NCI-H2081 treated with DMSO at 0.1 percent for 48 hours (cell line): ENCODE data around the gene NBR1.
"Not testable (repeated sequence)": the region's sequence is repeated elsewhere in the genome, so short reads cannot be mapped to it uniquely, and the experiment has no call there.

Experiments used
- DNase-seq: peaks from one replicate; lab custom pipeline; 2025; lab: John Stamatoyannopoulos, UW

NBR1 gene

DNA sequence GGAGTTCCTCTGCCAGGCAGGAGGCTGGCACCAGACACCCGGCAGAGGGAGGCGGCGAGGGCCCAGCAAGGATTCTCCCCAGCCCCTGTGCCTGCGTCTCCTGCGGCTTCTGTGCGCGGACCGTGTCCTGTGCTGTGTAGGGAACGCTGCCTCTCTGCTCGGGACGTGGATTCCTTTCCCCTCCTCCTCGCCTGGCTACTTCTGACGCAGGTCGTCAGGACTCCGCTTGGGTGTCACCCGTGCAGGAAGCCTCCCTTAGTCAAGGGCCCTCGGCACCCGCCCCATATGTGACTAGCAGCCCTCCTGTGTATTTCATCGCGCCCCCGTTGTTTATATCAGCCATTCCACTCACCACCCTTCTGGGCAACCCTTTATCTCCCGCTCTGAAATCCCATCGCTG, 75.4 kb downstream of the NBR1 start:
- not testable (repeated sequence) for DNase-seq
